AG08395 (cell line): Measurements from ENCODE around the gene UMPS.
"Not testable (repeated sequence)": the region's sequence is repeated elsewhere in the genome, so short reads cannot be mapped to it uniquely, and the experiment has no call there.

Experiments used
- DNase-seq: peaks from one replicate; pipeline ENCODE4 v3.0.0; 2012; ENCODE audit warnings: mixed read lengths, low spot score

UMPS gene

GRCh38 chr3:124707223-124707622, 23.0 kb upstream of the UMPS start:
- not testable (repeated sequence) for DNase-seq

- peak; percentile 54 for DNase-seq
Observed at GRCh38 chr3:124707656-124708062, 22.6 kb upstream of the UMPS start.

GRCh38 chr3:124714223-124714853, 15.9 kb upstream of the UMPS start:
- DNase-seq: peak; percentile 48

GRCh38 chr3:124722589-124722988, 7.7 kb upstream of the UMPS start:
- DNase-seq: no peak

GRCh38 chr3:124730941-124731297, 667 bp downstream of the UMPS start:
- no peak for DNase-seq

GRCh38 chr3:124731760-124732159, 1.5 kb downstream of the UMPS start:
- DNase-seq: no peak

- DNase-seq: peak; percentile 56
Observed at GRCh38 chr3:124741027-124741426, 10.8 kb downstream of the UMPS start.

GRCh38 chr3:124745756-124746155, 15.5 kb downstream of the UMPS start:
- DNase-seq: no peak

- no peak for DNase-seq
Observed at GRCh38 chr3:124747111-124747981, 17.1 kb downstream of the UMPS start.

GRCh38 chr3:124748560-124749198, 18.4 kb downstream of the UMPS start:
- no peak for DNase-seq

- DNase-seq: not testable (repeated sequence)
Observed at GRCh38 chr3:124749877-124750276, 19.6 kb downstream of the UMPS start.

GRCh38 chr3:124751501-124751900, 21.2 kb downstream of the UMPS start:
- no peak for DNase-seq

- DNase-seq: no peak
Observed at GRCh38 chr3:124752051-124752450, 21.8 kb downstream of the UMPS start.

- DNase-seq: not testable (repeated sequence)
Observed at GRCh38 chr3:124757926-124758325, 27.7 kb downstream of the UMPS start.

GRCh38 chr3:124758851-124759635, 28.8 kb downstream of the UMPS start:
- no peak for DNase-seq

GRCh38 chr3:124759666-124760401, 29.6 kb downstream of the UMPS start:
- DNase-seq: no peak

GRCh38 chr3:124760601-124761000, 30.3 kb downstream of the UMPS start:
- peak; percentile 80 for DNase-seq

GRCh38 chr3:124761250-124761796, 31.1 kb downstream of the UMPS start:
- peak; percentile 86 for DNase-seq

- no peak for DNase-seq
Observed at GRCh38 chr3:124761935-124762660, 31.8 kb downstream of the UMPS start.

- no peak for DNase-seq
Observed at GRCh38 chr3:124762661-124763011, 32.4 kb downstream of the UMPS start.

- DNase-seq: no peak
Observed at GRCh38 chr3:124763206-124763605, 33.0 kb downstream of the UMPS start.
